HCEC 1CT (cell line): ENCODE data around the gene STAMBPL1.

Source experiments
- DNase-seq: peaks from one replicate; pipeline ENCODE4 v3.0.0-alpha.2; 2017

STAMBPL1 gene

DNA sequence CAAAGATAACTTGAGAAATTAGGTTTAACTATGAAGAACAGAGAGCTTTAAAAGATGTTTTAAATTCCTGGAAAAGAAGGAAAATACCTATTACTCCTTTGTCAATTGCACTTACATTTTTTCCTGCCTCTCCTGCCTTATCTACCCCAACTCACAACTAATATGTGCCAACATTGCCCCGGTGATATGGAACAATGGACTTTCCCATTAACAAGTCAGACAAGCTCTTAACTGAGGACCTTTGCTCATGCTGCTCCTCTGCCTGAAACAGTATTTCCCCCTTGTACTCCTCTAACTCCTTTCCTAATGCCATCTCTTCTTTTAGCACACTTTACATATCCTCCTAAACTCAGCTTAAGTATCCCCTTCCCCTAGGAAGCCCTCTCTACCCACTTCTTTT lies 77.3 kb downstream of the STAMBPL1 start:
- no peak for DNase-seq

DNA sequence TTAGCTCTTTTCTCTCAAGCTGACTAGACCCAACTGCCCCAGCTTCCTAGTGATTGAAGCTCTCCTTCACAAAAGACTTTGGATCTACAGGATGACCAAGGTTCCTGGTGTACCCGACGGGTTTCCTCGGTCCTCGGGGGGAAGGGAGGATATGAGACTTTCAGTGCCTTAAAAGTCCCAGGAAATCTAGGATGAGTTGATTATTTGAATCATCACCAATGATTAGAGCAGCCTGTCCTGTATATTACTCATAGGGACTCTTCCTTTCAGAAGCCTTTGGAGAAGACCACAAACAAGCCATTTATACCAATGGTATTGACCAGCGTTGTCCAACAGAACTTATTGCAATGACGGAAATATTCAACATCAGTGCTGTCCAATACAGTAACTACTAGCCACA lies 78.7 kb downstream of the STAMBPL1 start:
- DNase-seq = peak; percentile 57

DNA sequence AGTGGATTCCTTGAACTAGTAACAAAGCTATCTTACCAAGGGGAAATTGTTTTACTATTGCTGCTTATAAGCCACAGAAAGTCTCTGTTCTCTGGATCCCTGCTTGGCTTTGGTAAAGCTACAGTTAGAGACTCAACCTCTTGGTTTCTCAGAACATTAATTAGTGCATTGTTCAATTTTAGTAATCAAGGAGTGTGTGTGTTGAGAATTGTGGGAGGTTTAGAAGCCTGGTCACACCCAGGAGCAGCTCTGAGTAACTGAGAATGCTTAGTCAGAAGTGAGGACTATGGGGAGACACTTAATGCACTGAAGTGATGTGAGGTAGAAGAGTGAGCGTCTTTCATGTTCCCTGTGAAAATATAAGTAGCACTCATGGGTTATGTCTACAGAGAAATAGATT lies 80.8 kb downstream of the STAMBPL1 start:
- peak; percentile 30 for DNase-seq

DNA sequence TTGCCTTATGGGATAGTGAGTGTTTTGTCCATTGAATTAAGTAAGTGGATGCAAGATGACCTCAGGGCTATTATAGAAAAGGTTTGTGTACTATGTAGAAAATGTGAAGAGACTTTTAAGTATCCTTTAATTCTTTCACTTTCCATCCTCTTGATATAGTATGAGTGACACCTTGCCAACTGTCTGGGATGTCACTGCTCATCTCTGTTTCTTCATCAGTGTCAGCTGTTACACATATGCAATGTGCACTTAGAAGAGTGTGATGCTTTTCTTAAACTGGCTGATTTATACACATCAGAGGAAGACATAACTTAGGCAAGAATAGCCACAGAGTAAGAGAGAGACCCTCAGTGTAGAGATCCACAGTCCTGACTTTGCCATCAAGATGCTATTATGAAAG lies 81.2 kb downstream of the STAMBPL1 start:
- DNase-seq = no peak

DNA sequence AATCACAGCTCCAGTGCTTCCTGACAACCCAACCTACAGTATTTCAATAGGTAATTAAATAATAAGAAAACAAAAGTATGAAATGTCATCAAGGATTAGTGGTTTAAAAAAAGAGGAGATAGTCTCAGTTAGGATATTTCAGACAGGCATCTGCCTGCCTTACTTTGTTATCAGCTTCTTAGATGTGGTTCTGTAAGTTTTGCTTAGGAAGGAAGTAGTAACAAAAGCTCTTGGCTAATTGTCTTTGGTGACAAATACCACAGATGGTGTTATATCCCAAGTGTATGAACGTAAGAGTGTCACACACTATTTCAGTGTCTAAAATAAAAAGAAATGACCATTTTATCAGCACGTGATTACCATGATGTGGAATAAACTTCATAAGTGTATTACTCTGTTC lies 82.3 kb downstream of the STAMBPL1 start:
- no peak for DNase-seq

DNA sequence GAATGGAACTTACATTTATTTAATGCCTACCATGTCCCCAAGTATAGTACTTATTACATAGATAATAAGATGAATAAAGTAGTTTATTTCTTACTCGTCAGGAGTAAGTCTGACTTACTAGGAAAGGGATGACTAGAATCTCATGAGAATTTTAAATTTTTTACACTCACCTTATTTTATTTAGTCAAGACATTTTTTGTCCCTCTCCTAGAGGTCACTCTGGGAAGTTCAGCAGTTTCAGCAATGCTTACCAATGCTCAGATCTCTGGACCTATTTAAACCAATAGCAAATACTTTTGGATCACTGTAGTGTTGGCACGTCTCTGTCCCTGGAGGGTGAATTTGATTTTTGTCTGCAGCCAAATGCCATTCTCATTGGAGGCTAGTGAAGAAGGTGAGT lies 83.3 kb downstream of the STAMBPL1 start:
- DNase-seq = no peak

DNA sequence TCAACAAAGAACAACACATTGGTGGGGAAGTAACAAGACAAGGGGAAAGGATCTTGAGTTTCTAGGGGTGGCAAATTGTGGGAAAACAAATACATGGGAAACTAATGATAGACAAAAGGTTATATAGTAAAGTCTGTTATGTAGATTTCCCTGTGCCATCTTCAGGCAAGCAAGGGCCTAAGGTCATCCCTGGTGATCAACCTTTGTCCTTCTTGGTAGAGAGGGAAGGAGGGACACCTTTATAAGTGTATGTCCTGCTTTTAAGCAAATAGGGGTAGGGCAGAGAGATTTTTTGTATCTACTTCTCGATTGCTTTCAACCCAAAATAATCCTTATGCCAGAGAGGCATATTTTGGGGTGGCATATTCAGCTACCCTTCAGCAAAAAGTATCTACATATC lies 84.3 kb downstream of the STAMBPL1 start:
- no peak for DNase-seq

DNA sequence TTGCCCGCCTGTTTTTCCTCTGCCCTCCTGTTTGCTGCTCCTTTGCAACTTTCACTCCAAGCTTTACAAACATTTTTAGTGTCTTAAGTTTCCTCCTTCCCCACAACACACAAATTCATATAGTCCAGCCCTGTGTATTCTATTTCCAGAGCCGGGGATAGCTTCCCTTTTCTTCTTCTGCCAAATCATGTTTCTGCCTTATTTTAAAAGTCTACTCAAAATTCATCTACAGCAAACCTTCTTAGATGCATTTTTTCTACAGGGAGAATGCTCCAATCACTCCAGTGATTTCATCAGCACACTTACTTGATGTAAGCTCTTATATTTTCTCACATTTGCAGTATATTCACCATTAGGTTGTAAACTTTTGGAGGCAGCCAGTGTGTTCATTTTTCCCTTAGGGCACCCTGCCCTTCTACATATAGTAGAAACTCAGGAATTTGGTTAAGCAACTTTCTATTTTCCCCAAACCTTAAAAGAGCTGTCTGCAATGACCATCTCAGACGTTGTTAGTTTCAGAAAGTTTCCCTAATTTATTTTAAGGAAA lies 84.9 kb downstream of the STAMBPL1 start:
- no peak for DNase-seq

DNA sequence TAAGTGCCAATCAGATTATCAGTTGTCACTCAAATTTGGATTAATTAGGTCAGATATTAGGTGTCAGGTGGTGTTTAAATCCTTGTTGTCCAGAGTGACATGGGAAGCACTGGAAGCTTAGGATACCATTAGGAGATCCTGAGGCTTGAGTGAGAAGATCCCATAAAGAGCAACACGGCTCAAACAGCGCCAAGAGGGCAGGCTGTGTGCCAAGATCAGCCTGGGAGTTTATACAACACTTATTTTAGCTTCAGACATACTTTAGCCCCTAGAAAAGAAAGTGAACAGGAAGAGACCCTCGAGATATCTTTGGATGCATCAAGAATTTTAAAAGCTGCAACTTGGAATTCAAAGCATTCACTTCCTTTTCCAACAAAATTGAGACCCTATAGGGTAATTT lies 86.8 kb downstream of the STAMBPL1 start:
- no peak for DNase-seq

DNA sequence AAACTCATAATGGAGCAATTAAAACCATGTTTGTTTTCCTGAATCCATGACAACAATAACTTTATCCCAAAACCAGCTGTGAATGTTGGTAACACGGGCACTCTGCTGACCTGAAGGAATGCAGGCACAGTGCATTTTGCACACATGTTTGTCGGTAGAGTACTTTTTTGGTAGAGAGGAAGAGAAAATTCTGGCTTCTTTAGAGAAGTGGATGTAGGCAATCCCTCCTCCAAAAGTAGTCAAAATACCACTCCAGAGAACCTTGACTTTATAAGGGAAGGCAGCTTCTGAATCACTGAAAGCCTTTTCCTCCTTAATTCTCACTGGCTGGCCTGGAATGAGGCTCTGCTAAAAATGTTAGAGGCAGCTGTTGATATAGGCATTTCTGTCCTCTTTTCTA lies 88.3 kb downstream of the STAMBPL1 start:
- DNase-seq = no peak

DNA sequence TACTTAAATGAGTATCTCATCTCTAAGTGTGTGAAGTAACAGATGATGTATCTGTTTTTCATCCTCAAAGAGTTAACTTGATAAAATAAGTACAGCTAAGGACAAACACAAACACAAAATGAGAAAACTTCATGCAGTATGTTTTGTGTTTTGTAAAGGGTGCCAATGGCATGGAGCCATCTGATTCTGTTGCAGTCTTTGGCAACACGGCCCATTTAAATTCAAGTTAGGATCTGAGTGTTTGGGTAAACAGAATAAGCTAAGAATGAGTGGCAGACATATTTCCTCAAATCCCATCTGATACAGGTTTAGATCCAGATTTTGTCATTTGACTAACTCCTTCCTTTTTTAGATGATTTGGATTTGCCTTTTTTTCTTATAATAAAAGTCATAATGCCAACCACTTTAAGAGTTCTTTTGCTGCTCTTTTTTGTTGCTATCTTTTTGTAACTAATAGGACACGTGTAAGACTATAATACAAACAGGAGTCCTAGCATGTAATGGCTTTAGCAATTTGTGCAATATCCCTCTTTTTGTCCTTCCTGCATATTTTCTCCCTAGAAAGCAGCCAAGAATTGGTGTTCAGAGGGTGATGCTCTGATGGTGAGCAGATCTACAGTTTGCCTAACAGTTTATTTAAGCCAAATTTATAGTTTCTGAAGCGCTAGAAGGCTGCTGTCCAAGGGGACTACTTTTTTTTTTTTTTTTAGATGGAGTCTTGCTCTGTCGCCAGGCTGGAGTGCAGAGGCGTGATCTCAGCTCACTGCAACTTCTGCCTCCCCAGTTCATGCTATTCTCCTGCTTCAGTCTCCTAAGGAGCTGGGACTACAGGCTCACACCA lies 91.4 kb downstream of the STAMBPL1 start:
- no peak for DNase-seq
